GM08714 (cell line): ENCODE data around the gene CLEC18B.
"Not testable (repeated sequence)": the region's sequence is repeated elsewhere in the genome, so short reads cannot be mapped to it uniquely, and the experiment has no call there.

ENCODE experiments used
- H3K4me3 ChIP-seq: fragments of 200-500 bp; sonication (Bioruptor generic); 2 replicates; pipeline ENCODE4 v1.5.1; 2014; ENCODE audit warnings: mild to moderate bottlenecking, low read length, inconsistent platforms
- ZNF274 ChIP-seq: IDR thresholded peaks from 2 replicates; pipeline ENCODE4 v1.6.1; 2012; ENCODE audit warnings: mild to moderate bottlenecking, low read depth, low read length

Gene CLEC18B

DNA sequence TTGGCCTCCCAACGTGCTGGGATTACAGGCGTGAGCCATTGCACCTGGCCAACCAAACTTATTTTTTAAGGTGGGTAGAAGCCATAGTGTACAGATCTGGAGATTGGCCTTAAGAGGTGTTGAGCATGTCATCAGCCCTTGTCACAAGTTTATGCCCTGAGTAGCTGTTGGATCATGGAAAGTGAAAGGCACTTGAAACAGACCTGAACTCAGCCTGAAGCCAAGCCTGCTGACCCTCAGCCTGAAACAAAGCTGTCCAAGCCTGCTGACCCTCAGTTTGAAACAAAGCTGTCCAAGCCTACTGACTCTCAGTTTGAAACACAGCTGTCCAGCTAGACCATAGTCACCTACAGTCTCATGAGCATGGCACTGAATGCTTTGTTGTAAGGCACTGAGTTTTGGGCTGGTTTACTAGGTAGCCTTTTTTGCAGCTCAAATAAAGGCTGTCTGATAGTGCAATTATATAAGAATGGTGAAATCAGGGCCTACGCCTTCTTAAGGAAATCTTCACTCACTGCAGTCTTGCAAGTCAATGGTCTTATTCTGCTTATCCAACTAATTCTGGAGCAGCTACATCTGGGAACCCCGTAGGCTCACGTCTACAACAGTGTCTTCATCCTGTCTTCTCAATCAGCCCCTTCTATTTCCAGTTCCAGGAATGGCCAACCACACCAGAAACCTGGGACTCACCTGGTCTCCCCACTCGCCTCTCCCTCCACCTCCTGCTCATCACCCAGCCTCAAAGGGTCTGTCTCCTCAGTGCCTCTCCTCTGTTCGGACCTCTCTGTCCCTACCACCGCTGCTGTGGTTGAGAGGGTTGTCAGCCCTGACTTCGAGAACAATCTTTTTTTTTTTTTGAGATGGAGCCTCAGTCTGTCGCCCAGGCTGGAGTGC lies 48.1 kb downstream of the CLEC18B start:
- TF ChIP-seq ZNF274 = no peak
- H3K4me3 ChIP-seq = no peak overlapping the region

DNA sequence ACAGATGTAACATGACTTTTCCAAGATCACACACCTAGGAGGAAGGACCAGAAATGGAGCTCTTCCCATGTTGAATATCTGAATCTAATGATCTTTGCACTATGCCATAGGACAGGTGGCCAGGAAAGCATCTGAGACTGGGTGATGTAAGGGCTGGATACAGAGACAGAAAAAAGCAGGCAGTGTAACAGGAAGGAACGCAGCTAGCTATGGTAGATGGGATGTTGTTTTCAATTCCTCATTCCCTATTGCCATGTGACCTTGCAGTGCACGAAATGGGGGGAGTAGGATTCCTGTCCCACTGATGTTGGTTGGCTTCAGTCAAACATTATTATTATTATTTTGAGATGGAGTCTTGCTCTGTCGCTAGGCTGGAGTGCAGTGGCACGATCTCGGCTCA lies 48.9 kb downstream of the CLEC18B start:
- no peak overlapping the region for H3K4me3 ChIP-seq
- TF ChIP-seq ZNF274 = no peak

DNA sequence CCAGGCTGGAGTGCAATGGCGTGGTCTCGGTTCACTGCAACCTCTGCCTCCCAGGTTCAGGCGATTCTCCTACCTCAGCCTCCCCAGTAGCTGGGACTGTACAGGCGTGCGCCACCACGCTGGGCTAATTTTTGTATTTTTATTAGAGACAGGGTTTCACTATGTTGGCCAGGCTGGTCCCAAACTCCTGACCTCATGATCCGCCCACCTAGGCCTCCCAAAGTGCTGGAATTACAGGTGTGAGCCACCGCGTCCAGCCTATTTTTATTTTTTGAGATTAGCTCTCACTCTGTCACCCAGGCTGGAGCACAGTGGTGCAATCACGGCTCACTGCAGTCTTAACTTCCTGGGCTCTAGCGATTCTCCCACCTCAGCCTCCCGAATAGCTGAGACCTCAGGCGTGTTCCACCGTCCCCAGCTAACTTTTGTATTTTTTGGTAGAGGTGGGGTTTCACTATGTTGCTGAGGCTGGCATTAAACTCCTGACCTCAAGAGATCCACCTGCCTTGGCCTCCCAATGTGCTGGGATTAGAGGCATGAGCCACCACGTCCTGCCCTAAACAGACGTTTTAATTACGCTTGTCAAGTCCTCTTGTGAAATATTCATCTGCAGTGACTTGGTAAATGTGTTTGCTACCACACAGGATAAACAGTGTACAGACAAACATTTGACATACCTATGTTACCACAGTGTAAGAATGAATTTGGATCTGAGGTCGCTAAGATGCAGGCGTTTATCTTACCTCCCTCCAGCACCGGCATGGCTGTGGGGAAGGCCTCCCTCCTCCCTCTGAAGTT lies 50.7 kb downstream of the CLEC18B start:
- H3K4me3 ChIP-seq = not testable (repeated sequence)

DNA sequence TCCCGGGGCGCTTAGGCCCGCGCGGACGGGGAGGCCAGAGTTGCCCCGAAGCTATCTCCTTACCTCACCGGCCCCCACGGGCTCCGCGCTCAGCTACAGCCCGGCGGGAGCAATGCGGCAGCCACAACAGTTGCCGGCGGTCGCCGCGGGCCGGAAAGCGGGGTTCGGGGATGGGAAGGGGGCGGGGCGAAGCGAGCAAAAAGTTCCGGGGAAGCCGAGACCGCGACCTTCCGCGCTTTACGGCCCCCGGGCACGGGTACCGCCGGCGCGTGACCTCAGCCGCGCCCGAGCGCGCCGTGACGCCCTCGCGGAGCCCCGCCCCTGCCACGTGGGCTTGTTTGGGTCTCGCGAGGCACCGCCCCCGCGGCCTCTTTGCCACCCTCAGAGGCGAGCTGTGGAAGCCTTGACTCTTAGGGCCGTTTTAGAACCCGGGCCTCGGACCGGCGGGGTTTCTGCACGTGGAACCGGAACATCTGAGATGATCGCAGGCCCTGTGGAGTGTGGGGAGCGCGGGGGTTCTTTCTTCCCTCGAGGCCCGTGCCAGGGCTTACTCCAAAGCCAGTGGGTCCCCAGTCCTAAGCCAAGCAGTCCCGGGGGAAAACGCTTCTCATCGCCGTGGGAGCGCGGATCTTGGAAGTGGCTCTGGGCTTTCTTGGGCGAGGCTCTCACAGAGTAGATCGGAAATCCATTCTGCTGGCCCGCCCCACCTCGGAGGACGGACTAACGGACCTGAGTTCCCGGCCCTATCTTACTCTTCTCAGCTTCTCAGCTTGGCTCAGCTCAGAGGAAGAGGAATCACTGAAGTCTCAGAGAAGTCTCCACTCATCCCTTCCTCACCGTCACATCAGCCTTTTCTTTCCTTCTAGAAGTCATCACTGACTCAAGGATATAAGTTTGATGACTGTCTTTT lies 53.0 kb downstream of the CLEC18B start:
- peak overlapping the region; percentile 85; the same call in 1 of the 2 replicates for H3K4me3 ChIP-seq

DNA sequence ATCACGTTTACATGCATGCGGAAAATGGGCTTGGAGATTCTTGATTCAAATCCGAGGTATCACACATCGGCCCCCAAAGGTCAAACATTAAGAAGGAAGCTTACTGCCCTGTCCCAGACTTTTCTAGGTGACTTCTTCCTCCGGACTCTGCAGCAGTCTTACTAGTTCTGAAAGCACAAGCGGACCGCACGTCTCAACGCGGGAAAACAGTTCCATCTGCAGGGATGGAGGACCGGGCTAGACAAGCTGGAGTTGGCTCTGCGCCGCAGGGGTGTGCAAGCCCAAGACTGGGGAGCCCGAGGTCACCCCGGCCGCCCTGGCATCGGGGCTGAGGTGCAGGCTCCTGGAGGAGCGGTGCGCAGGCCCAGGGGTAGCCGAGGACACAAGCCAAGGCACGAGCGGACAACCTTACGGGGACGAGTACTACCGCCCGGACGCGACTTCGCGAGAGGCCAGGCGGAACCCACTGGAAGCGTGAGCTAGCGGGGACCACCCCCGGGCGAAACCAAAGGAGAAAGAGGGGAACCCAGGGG lies 53.7 kb downstream of the CLEC18B start:
- H3K4me3 ChIP-seq = peak overlapping the region; percentile 85

DNA sequence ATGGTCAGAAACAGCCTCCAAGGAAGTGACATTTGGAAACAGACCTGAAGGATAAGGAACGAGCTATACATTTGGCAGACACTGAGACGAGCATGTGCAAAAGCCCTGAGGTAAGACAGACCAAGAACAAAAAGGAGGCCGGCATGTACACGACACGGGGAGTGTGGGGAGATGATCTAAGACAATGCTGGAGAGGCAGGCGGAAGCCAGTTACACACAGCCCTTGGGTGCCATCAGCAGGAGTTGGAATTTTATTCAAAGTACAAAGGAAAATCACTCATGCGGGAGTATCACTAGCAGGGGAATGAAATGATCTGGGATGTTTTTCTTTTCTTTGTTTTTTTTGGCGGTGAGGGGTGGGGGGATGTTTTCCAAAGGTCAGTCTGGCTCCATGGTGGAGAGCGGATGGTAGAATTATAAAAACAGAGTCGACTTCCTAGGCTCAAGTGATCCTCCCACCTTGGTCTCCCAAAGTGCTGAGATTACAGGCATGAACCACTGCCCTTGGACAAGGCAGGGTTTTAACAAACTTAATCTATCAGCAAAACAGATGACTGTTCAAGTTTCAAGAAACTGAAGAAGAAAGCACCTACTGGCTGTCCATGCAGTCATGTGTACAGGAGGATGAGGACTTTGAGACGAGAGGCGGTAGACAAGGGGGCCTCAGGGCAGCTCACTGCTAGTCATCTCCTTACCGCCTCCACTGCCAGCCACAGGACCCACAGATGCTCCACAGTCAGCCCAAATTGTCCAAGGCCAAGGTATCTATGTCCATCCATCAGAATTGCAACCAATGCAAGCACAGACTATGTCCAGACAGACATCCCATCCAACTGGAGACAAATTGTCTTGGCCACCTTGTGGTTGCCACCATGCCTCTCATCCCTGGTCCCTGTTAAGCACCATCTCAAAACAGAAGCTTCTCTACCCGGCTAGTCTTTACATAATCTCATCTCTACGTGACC lies 59.4 kb downstream of the CLEC18B start:
- not testable (repeated sequence) for H3K4me3 ChIP-seq
